C4-2B (cell line): ENCODE results near the gene HSD11B1.

Experiments
- CTCF ChIP-seq: fragments of 450-650 bp; conservative IDR thresholded peaks from 2 replicates; pipeline ENCODE4 v1.5.1; 2017; ENCODE audit warnings: mild to moderate bottlenecking
- ZFX ChIP-seq: fragments of 450-650 bp; IDR thresholded peaks from 2 replicates; pipeline ENCODE4 v1.6.1; 2017

- TF ChIP-seq CTCF (no peak), ZFX (no peak)
Measured at GRCh38 chr1:209704584-209704983, at the start of gene HSD11B1.
